Measurements from ENCODE around the gene NEURL1. TPM values are rescaled to one million over a fixed set of nuclear protein-coding genes. Genes with fewer than 3 reads are reported as not detected.
A peak's percentile ranks its signal among the peaks of the same experiment; 100 is the strongest.

NEURL1 gene
- total and polyA plus RNA-seq, 2 donors = 5.2 to 27.8 TPM

DNA sequence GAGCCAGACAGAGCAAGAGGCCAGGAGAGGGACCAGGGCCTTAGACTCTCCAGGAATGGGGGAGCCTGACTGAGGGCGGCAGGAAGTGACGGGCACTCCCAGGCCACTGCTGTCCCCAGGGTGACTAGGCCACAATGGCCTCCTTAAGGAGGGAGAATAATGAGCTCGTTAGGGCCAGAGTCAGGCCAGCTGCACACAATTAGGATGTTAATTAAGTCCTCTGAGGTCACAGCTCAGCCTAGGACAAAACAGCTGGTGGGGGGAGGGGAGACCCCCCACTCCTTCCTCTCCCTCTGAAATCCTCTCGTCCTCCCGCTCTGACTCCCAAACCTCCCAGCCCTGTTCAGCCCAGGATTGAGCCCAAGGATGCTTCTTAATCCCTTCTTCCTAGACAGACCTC is 143.0 kb downstream of the NEURL1 start:
- H3K36me3 ChIP-seq (ENCODE audit: insufficient read depth) = no peaks in the 10 kb centered on the region
- H3K27ac ChIP-seq (ENCODE audit: low read depth) = no peak overlapping the region
- no peak for DNase-seq (ENCODE audit: extremely low spot score)
- no peaks in the 10 kb centered on the region for H3K4me1 ChIP-seq (ENCODE audit: insufficient read depth)
- no peak overlapping the region for H3K4me3 ChIP-seq (ENCODE audit: low read depth, low read length)
- 74% methylated on average over 5 of the region's 5 CpGs for WGBS

DNA sequence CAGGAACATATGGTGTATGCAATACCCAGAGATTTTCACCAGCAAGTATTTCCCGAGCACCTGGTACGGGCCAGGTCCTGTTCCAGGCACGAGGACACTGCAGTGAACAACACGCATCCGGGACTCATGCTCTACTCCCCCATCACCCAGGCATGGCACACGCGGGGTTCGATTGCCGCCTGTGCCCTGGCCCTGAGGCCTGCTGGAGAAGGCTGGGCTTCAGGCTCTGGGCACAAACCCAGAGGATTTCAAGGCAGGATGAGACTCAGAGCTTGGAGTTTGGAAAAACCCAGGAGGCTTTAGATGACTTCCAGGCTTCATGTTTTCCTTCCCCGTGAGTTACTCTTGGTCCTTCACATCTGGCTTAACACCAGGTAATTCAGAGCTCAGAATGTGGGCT is 143.5 kb downstream of the NEURL1 start:
- Histone ChIP-seq H3K4me1 (ENCODE audit: insufficient read depth) (no peaks in the 10 kb centered on the region), H3K36me3 (ENCODE audit: insufficient read depth) (no peaks in the 10 kb centered on the region), H3K4me3 (ENCODE audit: low read depth, low read length) (no peak overlapping the region), H3K27ac (ENCODE audit: low read depth) (no peak overlapping the region)
- no peak for DNase-seq (ENCODE audit: extremely low spot score)
- WGBS = 62% methylated on average over 10 of the region's 10 CpGs

DNA sequence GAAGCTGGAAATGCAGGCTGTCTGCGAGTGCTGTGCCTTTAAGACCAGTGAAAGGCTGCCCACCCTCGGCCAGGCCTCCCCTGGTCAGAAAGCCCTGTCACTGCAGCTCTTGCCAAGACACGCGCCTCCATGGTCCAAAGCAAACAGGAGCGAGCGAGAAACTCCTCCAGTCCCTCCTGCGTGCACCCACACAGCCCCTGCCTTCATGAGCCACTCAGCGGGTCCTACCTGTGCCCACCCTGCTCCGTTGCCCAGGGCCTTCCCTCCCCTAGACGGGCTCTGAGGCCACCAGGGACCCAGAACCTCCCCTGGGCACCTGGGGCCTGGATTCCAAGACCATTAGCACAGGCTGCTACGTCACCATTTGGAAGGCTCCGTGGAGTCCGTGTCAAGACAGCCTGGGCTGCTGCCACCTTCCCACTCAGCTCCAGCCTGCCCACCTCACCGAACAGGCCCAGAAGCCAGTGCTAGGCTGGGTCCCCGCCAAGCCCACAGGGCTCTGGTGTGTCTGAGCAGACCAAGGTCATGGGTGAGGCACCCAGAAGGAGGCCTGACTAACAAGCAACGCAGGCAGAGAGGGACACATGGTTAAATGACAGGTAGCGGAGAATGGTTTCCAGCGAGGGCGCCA is 144.5 kb downstream of the NEURL1 start:
- peaks cover 3% of the 10 kb centered on the region for H3K4me1 ChIP-seq (ENCODE audit: insufficient read depth)
- no peaks in the 10 kb centered on the region for H3K36me3 ChIP-seq (ENCODE audit: insufficient read depth)
- peak; percentile 40 for DNase-seq (ENCODE audit: extremely low spot score)
- H3K27ac ChIP-seq (ENCODE audit: low read depth) = peak overlapping the region; percentile 57
- H3K4me3 ChIP-seq (ENCODE audit: low read depth, low read length) = no peak overlapping the region
- 33% methylated on average over 19 of the region's 19 CpGs for WGBS

DNA sequence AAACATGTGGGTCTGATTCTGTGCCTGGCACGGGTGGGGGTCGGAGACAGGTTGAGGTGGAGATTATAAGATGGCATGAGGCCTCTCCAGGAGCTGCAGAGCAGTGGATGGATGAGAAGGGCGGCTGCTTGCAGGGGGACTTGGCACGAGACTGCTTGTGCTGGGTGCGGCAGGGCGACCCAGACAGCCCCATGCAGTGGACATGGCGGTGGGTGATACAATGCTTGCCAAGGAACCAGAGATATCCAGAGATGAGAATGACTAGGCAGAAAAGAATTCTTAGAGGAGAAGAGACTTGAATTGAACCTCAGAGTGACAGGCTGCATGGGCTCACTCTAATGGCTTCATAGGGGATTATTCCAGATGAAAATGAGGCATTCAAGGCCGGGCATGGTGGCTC is 145.4 kb downstream of the NEURL1 start:
- no peak overlapping the region for H3K4me3 ChIP-seq (ENCODE audit: low read depth, low read length)
- H3K27ac ChIP-seq (ENCODE audit: low read depth) = no peak overlapping the region
- peaks cover 3% of the 10 kb centered on the region for H3K4me1 ChIP-seq (ENCODE audit: insufficient read depth)
- no peaks in the 10 kb centered on the region for H3K36me3 ChIP-seq (ENCODE audit: insufficient read depth)
- 76% methylated on average over 8 of the region's 8 CpGs for WGBS
- DNase-seq (ENCODE audit: extremely low spot score) = no peak

DNA sequence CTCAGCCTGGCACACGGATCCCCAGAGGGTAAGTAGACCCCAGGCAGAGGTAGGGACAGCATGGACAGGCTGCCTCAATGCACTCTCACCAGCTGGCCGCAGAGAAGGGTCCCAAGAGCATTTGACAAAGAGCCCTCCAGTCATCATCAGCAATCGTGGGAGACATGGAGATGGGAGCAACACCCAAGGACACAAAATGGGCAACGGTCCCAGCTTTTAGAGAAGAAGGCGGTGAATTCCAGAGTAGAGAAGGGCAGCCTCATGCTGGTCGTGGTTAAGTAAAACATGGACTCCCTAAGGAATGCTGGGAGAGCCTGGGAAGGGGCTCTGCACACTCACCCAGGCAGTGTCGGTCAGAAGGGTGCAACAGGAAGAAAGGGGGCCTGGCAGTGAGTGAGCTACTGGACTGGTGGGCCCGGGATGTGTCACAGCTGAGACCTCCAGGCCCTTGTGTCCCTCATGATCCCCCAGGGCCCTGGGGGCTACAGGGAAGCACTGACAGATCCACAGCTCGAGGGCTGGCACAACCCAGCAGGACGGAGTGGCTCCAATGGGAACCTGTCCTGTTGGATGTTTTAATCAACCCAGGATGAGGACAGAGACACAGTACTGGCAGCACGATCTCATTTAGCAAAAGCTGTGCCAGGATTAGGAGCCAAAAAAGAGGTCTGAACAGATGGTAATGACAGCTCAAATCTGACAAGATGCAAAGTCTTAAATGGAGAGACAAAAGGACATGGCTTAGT is 147.1 kb downstream of the NEURL1 start:
- Histone ChIP-seq H3K4me3 (ENCODE audit: low read depth, low read length) (no peak overlapping the region), H3K36me3 (ENCODE audit: insufficient read depth) (no peaks in the 10 kb centered on the region), H3K27ac (ENCODE audit: low read depth) (no peak overlapping the region), H3K4me1 (ENCODE audit: insufficient read depth) (peaks cover 3% of the 10 kb centered on the region)
- no peak for DNase-seq (ENCODE audit: extremely low spot score)
- WGBS = 54% methylated on average over 11 of the region's 11 CpGs

DNA sequence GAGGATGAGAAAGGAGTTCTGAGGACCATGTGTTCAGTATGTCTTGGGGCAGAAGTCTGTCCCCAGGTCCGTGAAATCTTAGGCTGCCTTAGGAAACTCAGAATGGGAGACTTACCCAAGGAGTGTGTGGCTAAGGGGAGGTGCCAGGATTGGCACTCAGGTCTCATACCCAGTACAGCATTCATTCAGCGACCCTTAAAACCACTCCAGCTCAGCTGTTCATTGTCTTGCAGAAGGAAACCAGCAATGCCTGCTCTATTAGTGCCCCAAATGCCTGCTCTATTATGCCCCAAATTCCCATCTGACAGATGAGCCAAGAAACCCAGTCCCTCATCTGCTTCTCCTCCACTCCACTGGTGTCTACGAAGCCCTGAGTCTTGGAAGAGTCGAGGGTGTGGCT is 147.8 kb downstream of the NEURL1 start:
- 84% methylated on average over 4 of the region's 4 CpGs for WGBS
- Histone ChIP-seq H3K27ac (ENCODE audit: low read depth) (no peak overlapping the region), H3K4me1 (ENCODE audit: insufficient read depth) (peaks cover 3% of the 10 kb centered on the region), H3K36me3 (ENCODE audit: insufficient read depth) (no peaks in the 10 kb centered on the region), H3K4me3 (ENCODE audit: low read depth, low read length) (no peak overlapping the region)
- no peak for DNase-seq (ENCODE audit: extremely low spot score)

Other genes with a start within 250 kb of the NEURL1 start
- gene RPEL1, start 247.8 kb upstream of the NEURL1 start, total RNA-seq = not detected
- 0.08 TPM for gene RPEL1, start 247.8 kb upstream of the NEURL1 start, polyA plus RNA-seq
- 5.8 TPM for gene INA, start 216.6 kb upstream of the NEURL1 start, total RNA-seq
- 2.4 TPM for gene INA, start 216.6 kb upstream of the NEURL1 start, polyA plus RNA-seq
- 14.9 TPM for gene PCGF6, start 142.6 kb upstream of the NEURL1 start, total RNA-seq
- 10.1 TPM for gene PCGF6, start 142.6 kb upstream of the NEURL1 start, polyA plus RNA-seq
- gene TAF5, start 125.7 kb upstream of the NEURL1 start, total RNA-seq = 8.7 TPM
- 3.0 TPM for gene TAF5, start 125.7 kb upstream of the NEURL1 start, polyA plus RNA-seq
- gene ATP5MK, start 97.2 kb upstream of the NEURL1 start, total RNA-seq = 231 TPM
- gene ATP5MK, start 97.2 kb upstream of the NEURL1 start, polyA plus RNA-seq = 456 TPM
- gene PDCD11, start 97.1 kb upstream of the NEURL1 start, total RNA-seq = 19.7 TPM
- gene PDCD11, start 97.1 kb upstream of the NEURL1 start, polyA plus RNA-seq = 14.9 TPM
- gene CALHM2, start 41.3 kb upstream of the NEURL1 start, total RNA-seq = 17.4 TPM
- 68.5 TPM for gene CALHM2, start 41.3 kb upstream of the NEURL1 start, polyA plus RNA-seq
- gene CALHM1, start 34.8 kb upstream of the NEURL1 start, total RNA-seq = not detected
- gene CALHM1, start 34.8 kb upstream of the NEURL1 start, polyA plus RNA-seq = not detected
- gene CALHM3, start 14.5 kb upstream of the NEURL1 start, total RNA-seq = not detected
- not detected for gene CALHM3, start 14.5 kb upstream of the NEURL1 start, polyA plus RNA-seq